H9 (cell line): ENCODE measurements around the gene OPRL1. TPM values are rescaled to one million over a fixed set of nuclear protein-coding genes. Genes with fewer than 3 reads are reported as not detected.

ENCODE experiments used
- DNase-seq: peaks from one replicate; pipeline ENCODE4 v3.0.0-alpha.2; 2017
- H2AFZ ChIP-seq: one replicate; pipeline ENCODE4 v1.6.1; 2013; ENCODE audit warnings: mild to moderate bottlenecking, low read length, control low read depth, moderate library complexity
- H2AK5ac ChIP-seq: 2 replicates; pipeline ENCODE4 v1.6.1; 2013; ENCODE audit warnings: low read length, control low read depth, mixed read lengths; ENCODE audit not compliant: insufficient read length
- H2BK120ac ChIP-seq: one replicate; pipeline ENCODE4 v1.6.1; 2013; ENCODE audit warnings: low read depth, mild to moderate bottlenecking, low read length, control low read depth, inconsistent platforms; ENCODE audit not compliant: poor library complexity, severe bottlenecking
- H2BK12ac ChIP-seq: 2 replicates; pipeline ENCODE4 v1.6.1; 2013; ENCODE audit warnings: low read length, control low read depth, mixed read lengths, low read depth; ENCODE audit not compliant: insufficient read length
- H2BK15ac ChIP-seq: 2 replicates; pipeline ENCODE4 v1.6.1; 2013; ENCODE audit warnings: low read depth, low read length, control low read depth
- H2BK20ac ChIP-seq: one replicate; pipeline ENCODE4 v1.6.1; 2013; ENCODE audit warnings: low read depth, mild to moderate bottlenecking, low read length, control low read depth, inconsistent platforms; ENCODE audit not compliant: poor library complexity, severe bottlenecking
- H2BK5ac ChIP-seq: 2 replicates; pipeline ENCODE4 v1.6.1; 2013; ENCODE audit warnings: low read length, control low read depth, mixed read lengths; ENCODE audit not compliant: insufficient read length
- H3K14ac ChIP-seq: 2 replicates; pipeline ENCODE4 v1.6.1; 2013; ENCODE audit warnings: low read length, control low read depth; ENCODE audit not compliant: insufficient read depth
- H3K18ac ChIP-seq: 2 replicates; pipeline ENCODE4 v1.6.1; 2013; ENCODE audit warnings: low read depth, mild to moderate bottlenecking, mixed read lengths, low read length, control low read depth; ENCODE audit not compliant: insufficient read length
- H3K23ac ChIP-seq: 2 replicates; pipeline ENCODE4 v1.6.1; 2013; ENCODE audit warnings: low read length, control low read depth, mixed read lengths, low read depth; ENCODE audit not compliant: insufficient read length
- H3K23me2 ChIP-seq: 2 replicates; pipeline ENCODE4 v1.6.1; 2013; ENCODE audit warnings: low read depth, mild to moderate bottlenecking, mixed read lengths, low read length, control low read depth; ENCODE audit not compliant: insufficient read length, poor library complexity, severe bottlenecking
- H3K27ac ChIP-seq: 2 replicates; pipeline ENCODE4 v1.5.1; 2013; ENCODE audit warnings: low read length, control low read depth, mixed read lengths, low read depth; ENCODE audit not compliant: insufficient read length
- H3K27me3 ChIP-seq: 2 replicates; pipeline ENCODE4 v1.6.1; 2013; ENCODE audit warnings: low read length, control low read depth, inconsistent platforms; ENCODE audit not compliant: insufficient read depth
- H3K4ac ChIP-seq: 2 replicates; pipeline ENCODE4 v1.6.1; 2013; ENCODE audit warnings: low read depth, mild to moderate bottlenecking, control low read depth, inconsistent platforms, low read length, moderate library complexity
- H3K4me1 ChIP-seq: 2 replicates; pipeline ENCODE4 v1.6.1; 2013; ENCODE audit warnings: low read length, control low read depth, inconsistent platforms; ENCODE audit not compliant: insufficient read depth
- H3K4me2 ChIP-seq: 2 replicates; pipeline ENCODE4 v1.6.1; 2013; ENCODE audit warnings: low read length, control low read depth, mixed read lengths; ENCODE audit not compliant: insufficient read length, insufficient read depth
- H3K56ac ChIP-seq: 2 replicates; pipeline ENCODE4 v1.6.1; 2013; ENCODE audit warnings: low read depth, mild to moderate bottlenecking, mixed read lengths, low read length, control low read depth; ENCODE audit not compliant: insufficient read length
- H3K79me1 ChIP-seq: 2 replicates; pipeline ENCODE4 v1.6.1; 2013; ENCODE audit warnings: low read depth, mild to moderate bottlenecking, moderate library complexity, low read length, control low read depth, inconsistent platforms; ENCODE audit not compliant: insufficient read depth, poor library complexity, severe bottlenecking
- H3K79me2 ChIP-seq: 2 replicates; pipeline ENCODE4 v1.6.1; 2013; ENCODE audit warnings: low read length, control low read depth, inconsistent platforms; ENCODE audit not compliant: insufficient read depth
- H3K9ac ChIP-seq: 2 replicates; pipeline ENCODE4 v1.6.1; 2013; ENCODE audit warnings: low read length, control low read depth, mixed read lengths; ENCODE audit not compliant: insufficient read length; ENCODE audit errors: extremely low read depth
- H3K9me3 ChIP-seq: one replicate; pipeline ENCODE4 v1.6.1; 2013; ENCODE audit warnings: low read depth, low read length, inconsistent platforms; ENCODE audit not compliant: control insufficient read depth
- H3T11ph ChIP-seq: one replicate; pipeline ENCODE4 v1.6.1; 2013; ENCODE audit warnings: mild to moderate bottlenecking, low read length, control low read depth, inconsistent platforms
- H4K20me1 ChIP-seq: one replicate; pipeline ENCODE4 v1.6.1; 2013; ENCODE audit not compliant: control insufficient read depth, insufficient read length, insufficient read depth
- H4K5ac ChIP-seq: 2 replicates; pipeline ENCODE4 v1.6.1; 2013; ENCODE audit warnings: low read depth, mild to moderate bottlenecking, mixed read lengths, low read length, control low read depth; ENCODE audit not compliant: insufficient read length
- H4K8ac ChIP-seq: replicated peaks from 2 replicates; pipeline ENCODE4 v1.6.1; 2013; ENCODE audit warnings: low read length, control low read depth, mixed read lengths, low read depth; ENCODE audit not compliant: insufficient read length
- H4K91ac ChIP-seq: 2 replicates; pipeline ENCODE4 v1.6.1; 2013; ENCODE audit warnings: low read depth, mild to moderate bottlenecking, moderate library complexity, mixed read lengths, low read length, control low read depth; ENCODE audit not compliant: insufficient read length
- H3K27ac Mint-ChIP-seq, 3 experiments: 2 replicates in 2 of 3; 3 replicates in 1 of 3; pipeline ENCODE4 v1.8.0; 2020 to 2021; ENCODE audit warnings: mixed read lengths in 3 of 3, mild to moderate bottlenecking in 1 of 3, moderate library complexity in 1 of 3
- H3K27me3 Mint-ChIP-seq: 2 replicates; pipeline ENCODE4 v1.8.0; 2021; ENCODE audit warnings: low read depth, mild to moderate bottlenecking, moderate library complexity, mixed read lengths
- H3K36me3 Mint-ChIP-seq, 3 experiments: 2 replicates in 2 of 3; 3 replicates in 1 of 3; pipeline ENCODE4 v1.8.0; 2020 to 2021; ENCODE audit warnings: low read depth in 3 of 3, mixed read lengths in 3 of 3; ENCODE audit not compliant: insufficient read depth in 1 of 3
- H3K4me1 Mint-ChIP-seq, 2 experiments: 2 replicates each; pipeline ENCODE4 v1.8.0; 2020; ENCODE audit warnings: mixed read lengths in 2 of 2
- H3K4me3 Mint-ChIP-seq, 2 experiments: 2 replicates in 1 of 2; 3 replicates in 1 of 2; pipeline ENCODE4 v1.8.0; 2020 to 2021; ENCODE audit warnings: mild to moderate bottlenecking in 2 of 2, mixed read lengths in 2 of 2, moderate library complexity in 1 of 2
- H3K9me3 Mint-ChIP-seq, 2 experiments: 2 replicates in 1 of 2; 3 replicates in 1 of 2; pipeline ENCODE4 v1.8.0; 2020; ENCODE audit warnings: mild to moderate bottlenecking in 2 of 2, mixed read lengths in 2 of 2, moderate library complexity in 1 of 2
- WGBS: extraction: QIAGEN DNeasy Blood & Tissue Kit; methylation state at CpG from one replicate; pipeline ENCODE4 v1.1.7; 2013; ENCODE audit warnings: missing lambda C conversion rate, low lambda C conversion rate, mixed read lengths; ENCODE audit not compliant: insufficient read length; ENCODE audit errors: extremely low coverage; 5-methylcytosine and 5-hydroxymethylcytosine counted together
- total RNA-seq: library from RNA; stranded (reverse); gene quantifications from 2 replicates; pipeline ENCODE4 v1.2.1, GENCODE V29; 2021
- TF ChIP-seq, protein P1 (sequence below): fragments of 200-600 bp; sonication (generic); conservative IDR thresholded peaks from 3 replicates; pipeline ENCODE4 v1.8.0; 2021; ENCODE audit warnings: antibody characterized with exemption, mild to moderate bottlenecking

The OPRL1 gene
- total RNA-seq, 1 experiment from 2014 or later, result 0.90 TPM

DNA sequence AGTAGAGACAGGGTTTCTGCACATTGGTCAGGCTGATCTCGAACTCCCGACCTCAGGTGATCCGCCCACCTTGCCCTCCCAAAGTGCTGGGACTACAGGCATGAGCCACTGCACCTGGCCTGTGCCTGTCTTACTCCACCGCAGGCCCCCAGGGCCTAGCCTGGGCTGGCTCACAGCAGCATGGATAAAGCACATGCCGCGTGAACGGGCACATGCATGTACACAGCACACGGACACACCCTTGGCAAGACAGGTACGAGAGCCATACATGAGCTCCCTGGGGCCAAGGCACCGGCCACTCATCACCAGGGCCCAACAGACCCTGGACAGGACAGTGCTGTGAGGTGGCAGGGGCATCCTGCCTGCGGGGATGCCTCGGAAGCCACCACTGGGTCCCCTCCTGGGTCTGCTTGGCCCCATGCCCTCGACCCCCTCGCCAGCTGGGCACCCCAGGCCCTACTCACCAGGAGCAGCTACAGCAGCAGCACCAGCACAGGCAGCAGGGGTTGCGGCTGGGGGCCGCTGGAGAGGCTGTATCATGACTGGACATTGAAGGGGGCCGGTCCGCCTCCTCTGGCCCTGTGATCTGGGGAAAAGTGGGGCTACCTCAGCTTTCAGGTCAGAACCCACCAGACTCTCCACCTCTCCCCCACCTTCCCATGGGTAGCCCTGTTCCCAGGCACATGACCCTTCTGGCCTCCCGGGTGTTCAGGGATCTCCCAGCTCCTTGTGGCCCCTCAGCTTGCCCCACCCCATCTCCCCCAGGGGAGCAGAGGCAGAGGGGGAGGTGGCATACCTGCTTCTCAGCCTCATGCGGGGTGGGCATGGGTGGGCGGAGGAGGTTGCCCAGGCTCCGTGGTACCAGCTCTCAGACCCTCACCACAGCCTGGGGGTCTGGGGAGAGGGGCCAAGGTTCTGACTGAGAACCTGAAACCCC lies 3.6 kb upstream of the OPRL1 start:
- no peak overlapping the region for H3K18ac ChIP-seq
- no peak overlapping the region for H2BK20ac ChIP-seq
- H3K9me3 ChIP-seq, result no peaks in the 10 kb centered on the region
- H3K4me1 ChIP-seq, result no peaks in the 10 kb centered on the region; the same call in 1 of the 2 replicates
- H3K23me2 ChIP-seq, result peaks cover 6% of the 10 kb centered on the region
- H4K20me1 ChIP-seq, result no peaks in the 10 kb centered on the region
- H4K8ac ChIP-seq, result no peak overlapping the region
- no CpG with 5 or more reads among the region's 22 CpGs for WGBS
- H2BK15ac ChIP-seq, result no peak overlapping the region
- Mint-ChIP-seq H3K9me3 (no peaks in the 10 kb centered on the region), H3K4me1 (peaks cover 16 to 20% of the 10 kb centered on the region in 2 experiments), H3K36me3 (no peaks in the 10 kb centered on the region; a peak in 2 of 7 replicates), H3K4me3 (no peak overlapping the region), H3K27me3 (peaks cover 12% of the 10 kb centered on the region), H3K27ac (no peak overlapping the region)
- DNase-seq, result no peak
- no peaks in the 10 kb centered on the region for H3K27me3 ChIP-seq
- H3T11ph ChIP-seq, result no peak overlapping the region
- no peak overlapping the region for H2BK12ac ChIP-seq
- H4K91ac ChIP-seq, result no peak overlapping the region
- no peak overlapping the region for H2AFZ ChIP-seq
- H3K56ac ChIP-seq, result no peak overlapping the region
- H3K9ac ChIP-seq, result no peak overlapping the region
- TF ChIP-seq, protein P1, sequence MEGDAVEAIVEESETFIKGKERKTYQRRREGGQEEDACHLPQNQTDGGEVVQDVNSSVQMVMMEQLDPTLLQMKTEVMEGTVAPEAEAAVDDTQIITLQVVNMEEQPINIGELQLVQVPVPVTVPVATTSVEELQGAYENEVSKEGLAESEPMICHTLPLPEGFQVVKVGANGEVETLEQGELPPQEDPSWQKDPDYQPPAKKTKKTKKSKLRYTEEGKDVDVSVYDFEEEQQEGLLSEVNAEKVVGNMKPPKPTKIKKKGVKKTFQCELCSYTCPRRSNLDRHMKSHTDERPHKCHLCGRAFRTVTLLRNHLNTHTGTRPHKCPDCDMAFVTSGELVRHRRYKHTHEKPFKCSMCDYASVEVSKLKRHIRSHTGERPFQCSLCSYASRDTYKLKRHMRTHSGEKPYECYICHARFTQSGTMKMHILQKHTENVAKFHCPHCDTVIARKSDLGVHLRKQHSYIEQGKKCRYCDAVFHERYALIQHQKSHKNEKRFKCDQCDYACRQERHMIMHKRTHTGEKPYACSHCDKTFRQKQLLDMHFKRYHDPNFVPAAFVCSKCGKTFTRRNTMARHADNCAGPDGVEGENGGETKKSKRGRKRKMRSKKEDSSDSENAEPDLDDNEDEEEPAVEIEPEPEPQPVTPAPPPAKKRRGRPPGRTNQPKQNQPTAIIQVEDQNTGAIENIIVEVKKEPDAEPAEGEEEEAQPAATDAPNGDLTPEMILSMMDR, result no peak
- no peak overlapping the region for H2BK5ac ChIP-seq
- no peak overlapping the region for H3K27ac ChIP-seq
- H3K4me2 ChIP-seq, result no peak overlapping the region
- no peak overlapping the region for H2BK120ac ChIP-seq
- H3K79me1 ChIP-seq, result no peaks in the 10 kb centered on the region
- H3K23ac ChIP-seq, result no peak overlapping the region
- H2AK5ac ChIP-seq, result no peak overlapping the region
- H3K79me2 ChIP-seq, result no peaks in the 10 kb centered on the region
- H3K4ac ChIP-seq, result no peak overlapping the region
- H3K14ac ChIP-seq, result no peak overlapping the region
- H4K5ac ChIP-seq, result no peak overlapping the region
